ENCODE data around the gene SLC35E1.

DNA sequence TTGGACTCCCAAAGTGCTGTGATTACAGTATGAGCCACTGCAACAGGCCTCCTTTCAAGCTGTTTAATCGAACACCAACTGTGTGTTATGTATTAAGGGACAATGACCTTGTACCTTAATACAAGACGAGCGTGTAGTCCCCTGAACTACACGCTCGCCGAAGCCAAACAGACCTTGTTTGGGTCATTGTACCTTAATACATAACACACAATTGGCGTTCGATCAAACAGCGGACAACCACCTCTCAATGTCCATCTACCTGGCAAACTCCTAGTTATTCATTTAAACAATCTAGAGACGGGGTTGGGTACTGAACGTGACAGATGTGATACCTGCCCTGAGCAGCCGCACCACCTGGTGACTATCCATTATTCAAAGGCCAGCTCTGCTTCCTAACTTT lies 31.3 kb downstream of the SLC35E1 start:
- TF ChIP-seq, protein P1, sequence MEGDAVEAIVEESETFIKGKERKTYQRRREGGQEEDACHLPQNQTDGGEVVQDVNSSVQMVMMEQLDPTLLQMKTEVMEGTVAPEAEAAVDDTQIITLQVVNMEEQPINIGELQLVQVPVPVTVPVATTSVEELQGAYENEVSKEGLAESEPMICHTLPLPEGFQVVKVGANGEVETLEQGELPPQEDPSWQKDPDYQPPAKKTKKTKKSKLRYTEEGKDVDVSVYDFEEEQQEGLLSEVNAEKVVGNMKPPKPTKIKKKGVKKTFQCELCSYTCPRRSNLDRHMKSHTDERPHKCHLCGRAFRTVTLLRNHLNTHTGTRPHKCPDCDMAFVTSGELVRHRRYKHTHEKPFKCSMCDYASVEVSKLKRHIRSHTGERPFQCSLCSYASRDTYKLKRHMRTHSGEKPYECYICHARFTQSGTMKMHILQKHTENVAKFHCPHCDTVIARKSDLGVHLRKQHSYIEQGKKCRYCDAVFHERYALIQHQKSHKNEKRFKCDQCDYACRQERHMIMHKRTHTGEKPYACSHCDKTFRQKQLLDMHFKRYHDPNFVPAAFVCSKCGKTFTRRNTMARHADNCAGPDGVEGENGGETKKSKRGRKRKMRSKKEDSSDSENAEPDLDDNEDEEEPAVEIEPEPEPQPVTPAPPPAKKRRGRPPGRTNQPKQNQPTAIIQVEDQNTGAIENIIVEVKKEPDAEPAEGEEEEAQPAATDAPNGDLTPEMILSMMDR (conservative IDR thresholded peaks at IDR 0.05; ENCODE audit: low read depth, low read length): no peak
- TF ChIP-seq RAD21 (IDR thresholded peaks at IDR 0.05; ENCODE audit: low read length) (no peak), POLR2A (IDR thresholded peaks at IDR 0.05; ENCODE audit: low read depth, low read length) (no peak), BHLHE40 (IDR thresholded peaks at IDR 0.05; ENCODE audit: low read depth, low read length) (no peak), RFX5 (IDR thresholded peaks at IDR 0.05; ENCODE audit: low read depth, low read length) (no peak), FOS (IDR thresholded peaks at IDR 0.05; ENCODE audit: low read depth, low read length) (no peak), CEBPB (IDR thresholded peaks at IDR 0.05; ENCODE audit: low read depth, low read length) (no peak), SMC3 (IDR thresholded peaks at IDR 0.05; ENCODE audit: low read depth, low read length) (no peak), MXI1 (IDR thresholded peaks at IDR 0.05; ENCODE audit: borderline replicate concordance, low read depth, low read length) (no peak), RCOR1 (IDR thresholded peaks at IDR 0.05; ENCODE audit: insufficient replicate concordance, low read length) (no peak), MAFK (IDR thresholded peaks at IDR 0.05; ENCODE audit: low read depth, low read length) (no peak)
- TF ChIP-seq, protein P2, sequence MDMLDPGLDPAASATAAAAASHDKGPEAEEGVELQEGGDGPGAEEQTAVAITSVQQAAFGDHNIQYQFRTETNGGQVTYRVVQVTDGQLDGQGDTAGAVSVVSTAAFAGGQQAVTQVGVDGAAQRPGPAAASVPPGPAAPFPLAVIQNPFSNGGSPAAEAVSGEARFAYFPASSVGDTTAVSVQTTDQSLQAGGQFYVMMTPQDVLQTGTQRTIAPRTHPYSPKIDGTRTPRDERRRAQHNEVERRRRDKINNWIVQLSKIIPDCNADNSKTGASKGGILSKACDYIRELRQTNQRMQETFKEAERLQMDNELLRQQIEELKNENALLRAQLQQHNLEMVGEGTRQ (IDR thresholded peaks at IDR 0.05; ENCODE audit: low read depth, low read length): no peak

Measured in IMR-90 (cell line).